Prostate gland (tissue), 2 donors: ENCODE results near the gene RAD51B. TPM values are rescaled to one million over a fixed set of nuclear protein-coding genes. Genes with fewer than 3 reads are reported as not detected.

Experiments used
- DNase-seq: peaks from one replicate; pipeline ENCODE4 v3.0.0-alpha.2; 2019; ENCODE audit warnings: low spot score
- H3K27ac ChIP-seq, 2 donors: fragments of 200-600 bp; sonication (generic); 2 replicates each; pipeline ENCODE4 v1.5.1; 2017 to 2019
- H3K27me3 ChIP-seq: fragments of 200-600 bp; sonication (generic); replicated peaks from 2 replicates; pipeline ENCODE4 v1.5.1; 2019; ENCODE audit not compliant: insufficient read depth
- H3K36me3 ChIP-seq, 2 donors: fragments of 200-600 bp; sonication (generic); 1 replicate in 1 of 2; 2 replicates in 1 of 2; pipeline versions ENCODE4 v1.5.1 to v1.8.1; 2017 to 2019
- H3K4me1 ChIP-seq: fragments of 200-600 bp; sonication (generic); replicated peaks from 2 replicates; pipeline ENCODE4 v1.5.1; 2019
- H3K4me3 ChIP-seq, 2 donors: fragments of 200-600 bp; sonication (generic); 2 replicates each; pipeline ENCODE4 v1.5.1; 2017 to 2019
- H3K9me3 ChIP-seq: fragments of 200-600 bp; sonication (generic); 2 replicates; pipeline ENCODE4 v1.5.1; 2017
- POLR2A ChIP-seq: fragments of 450-650 bp; IDR thresholded peaks from one replicate; pipeline ENCODE4 v1.6.1; 2016; ENCODE audit warnings: antibody characterized with exemption, mild to moderate bottlenecking
- POLR2AphosphoS5 ChIP-seq: sonication (generic); formaldehyde crosslinking; IDR thresholded peaks from one replicate; pipeline ENCODE4 v1.6.1; 2017; ENCODE audit warnings: antibody characterized with exemption
- WGBS: methylation state at CpG from one replicate; pipeline ENCODE4 v1.1.5; 2018; 5-methylcytosine and 5-hydroxymethylcytosine counted together
- intact Hi-C: fragments of 100-400 bp; cut with DNase I; formaldehyde crosslinking; loops from one replicate; pipeline ENCODE4 v1.14.2; 2022
- total RNA-seq, 2 donors: library from RNA; depleted of rRNA; stranded (reverse); fragments of >200 nt; gene quantifications; one replicate each; pipeline ENCODE4 v1.1.0, GENCODE V29; 2016
- TF ChIP-seq, protein P1 (sequence below), 4 experiments: fragments of 200-600 bp in 2 of 4; fragments of 450-650 bp in 2 of 4; sonication (generic) in 2 of 4; IDR thresholded peaks; 1 replicate in 3 of 4; 2 replicates in 1 of 4; pipeline ENCODE4 v1.5.1; 2016 to 2019; ENCODE audit warnings: antibody characterized with exemption in 4 of 4, mild to moderate bottlenecking in 2 of 4, moderate library complexity in 2 of 4

Gene RAD51B
- 10 to 100 TPM; 14.9 to 35.8 TPM for total RNA-seq

DNA sequence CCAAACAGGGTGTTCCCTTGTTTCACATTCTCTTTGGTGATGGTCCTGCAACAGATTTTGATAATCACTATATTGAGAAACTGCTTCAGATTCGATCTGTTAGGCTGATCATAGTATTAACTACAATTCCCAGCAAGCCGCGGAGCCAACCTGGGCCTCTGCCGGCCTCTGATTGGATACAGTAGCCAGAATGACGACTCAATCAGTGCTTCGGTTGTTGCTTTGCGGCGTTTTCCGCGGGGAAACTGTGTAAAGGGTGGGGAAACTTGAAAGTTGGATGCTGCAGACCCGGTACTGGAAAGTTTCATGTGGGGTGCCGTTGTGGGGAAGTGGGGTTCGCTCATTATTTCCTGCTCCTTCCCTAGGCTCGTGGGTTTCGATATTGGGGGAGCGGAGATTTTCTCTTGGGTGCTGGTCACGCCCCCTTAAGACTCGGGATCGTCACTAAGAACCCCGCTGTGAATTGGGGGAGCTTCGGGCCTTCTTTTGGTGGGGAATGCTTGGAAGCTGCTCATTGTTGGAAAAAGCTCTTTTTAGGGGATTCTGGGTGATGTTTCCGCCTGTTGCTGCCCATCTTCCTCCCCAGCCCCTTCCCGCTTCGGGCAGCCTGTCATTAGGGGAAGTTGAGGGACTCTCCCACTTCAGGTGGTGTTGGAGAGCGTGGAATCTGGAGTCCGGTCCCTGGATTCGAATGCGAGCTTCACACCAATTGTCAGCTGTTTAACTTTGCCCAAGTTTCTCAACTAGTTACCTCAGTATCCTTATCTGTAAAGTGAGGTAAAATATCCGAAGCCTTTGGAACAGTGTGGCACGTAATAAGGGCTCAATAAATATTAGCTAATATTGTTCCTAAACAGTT, at the start of gene RAD51B:
RAD51B (plus strand) TSS at position 217 of the 859 bp plus-strand sequence.
- DNase-seq: peak; percentile 87
- H3K9me3 ChIP-seq: no peaks in the 10 kb centered on the region
- H3K36me3 ChIP-seq: no peaks in the 10 kb centered on the region
- WGBS: under 1% methylated on average over 30 of the region's 30 CpGs
- peak within 1 kb of the TSS; percentile 76 to 77 for H3K27ac ChIP-seq
- peaks cover 8% of the 10 kb centered on the region for H3K4me1 ChIP-seq
- intact Hi-C loops: no loop called here
- H3K4me3 ChIP-seq: peak within 1 kb of the TSS; percentile 75 to 79
- H3K27me3 ChIP-seq: no peaks in the 10 kb centered on the region
- TF ChIP-seq, protein P1, sequence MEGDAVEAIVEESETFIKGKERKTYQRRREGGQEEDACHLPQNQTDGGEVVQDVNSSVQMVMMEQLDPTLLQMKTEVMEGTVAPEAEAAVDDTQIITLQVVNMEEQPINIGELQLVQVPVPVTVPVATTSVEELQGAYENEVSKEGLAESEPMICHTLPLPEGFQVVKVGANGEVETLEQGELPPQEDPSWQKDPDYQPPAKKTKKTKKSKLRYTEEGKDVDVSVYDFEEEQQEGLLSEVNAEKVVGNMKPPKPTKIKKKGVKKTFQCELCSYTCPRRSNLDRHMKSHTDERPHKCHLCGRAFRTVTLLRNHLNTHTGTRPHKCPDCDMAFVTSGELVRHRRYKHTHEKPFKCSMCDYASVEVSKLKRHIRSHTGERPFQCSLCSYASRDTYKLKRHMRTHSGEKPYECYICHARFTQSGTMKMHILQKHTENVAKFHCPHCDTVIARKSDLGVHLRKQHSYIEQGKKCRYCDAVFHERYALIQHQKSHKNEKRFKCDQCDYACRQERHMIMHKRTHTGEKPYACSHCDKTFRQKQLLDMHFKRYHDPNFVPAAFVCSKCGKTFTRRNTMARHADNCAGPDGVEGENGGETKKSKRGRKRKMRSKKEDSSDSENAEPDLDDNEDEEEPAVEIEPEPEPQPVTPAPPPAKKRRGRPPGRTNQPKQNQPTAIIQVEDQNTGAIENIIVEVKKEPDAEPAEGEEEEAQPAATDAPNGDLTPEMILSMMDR (IDR thresholded peaks at IDR 0.05): no peak
- peak; percentile 40 for TF ChIP-seq POLR2A
- peak; percentile 90 for TF ChIP-seq POLR2AphosphoS5

DNA sequence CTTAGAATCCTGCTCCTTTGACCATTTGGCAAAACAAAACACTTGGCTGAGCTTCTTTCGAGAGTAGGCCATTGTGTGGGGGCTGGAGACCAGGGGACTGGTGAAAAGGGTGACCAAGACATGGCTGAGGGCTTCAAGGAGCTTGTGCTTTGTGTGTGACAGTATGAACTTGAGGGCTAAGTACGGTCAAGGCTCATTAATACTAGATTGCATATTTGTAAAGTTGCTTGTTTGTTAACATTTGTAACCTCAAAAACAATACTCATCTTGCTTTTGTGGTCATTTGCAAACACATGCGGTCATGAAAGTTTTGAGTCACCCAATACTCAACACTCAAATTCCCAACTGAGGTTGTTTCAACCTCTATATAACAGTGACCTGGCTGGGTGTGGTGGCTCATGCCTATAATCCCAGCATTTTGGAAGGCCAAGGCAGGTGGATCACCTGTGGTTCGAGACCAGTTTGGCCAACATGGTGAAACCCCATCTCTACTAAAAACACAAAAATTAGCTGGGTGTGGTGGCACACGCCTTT, 45.7 kb upstream of the RAD51B start:
- Histone ChIP-seq H3K27ac (no peak overlapping the region), H3K27me3 (no peaks in the 10 kb centered on the region), H3K36me3 (peaks cover 0 to 34% of the 10 kb centered on the region in 2 donors), H3K4me1 (no peaks in the 10 kb centered on the region), H3K4me3 (no peak overlapping the region), H3K9me3 (no peaks in the 10 kb centered on the region)
- intact Hi-C loops: no loop called here
- 96% methylated on average over 5 of the region's 5 CpGs for WGBS
- TF ChIP-seq, protein P1 (IDR thresholded peaks at IDR 0.05): no peak
- TF ChIP-seq POLR2AphosphoS5 (no peak), POLR2A (no peak)
- no peak for DNase-seq

DNA sequence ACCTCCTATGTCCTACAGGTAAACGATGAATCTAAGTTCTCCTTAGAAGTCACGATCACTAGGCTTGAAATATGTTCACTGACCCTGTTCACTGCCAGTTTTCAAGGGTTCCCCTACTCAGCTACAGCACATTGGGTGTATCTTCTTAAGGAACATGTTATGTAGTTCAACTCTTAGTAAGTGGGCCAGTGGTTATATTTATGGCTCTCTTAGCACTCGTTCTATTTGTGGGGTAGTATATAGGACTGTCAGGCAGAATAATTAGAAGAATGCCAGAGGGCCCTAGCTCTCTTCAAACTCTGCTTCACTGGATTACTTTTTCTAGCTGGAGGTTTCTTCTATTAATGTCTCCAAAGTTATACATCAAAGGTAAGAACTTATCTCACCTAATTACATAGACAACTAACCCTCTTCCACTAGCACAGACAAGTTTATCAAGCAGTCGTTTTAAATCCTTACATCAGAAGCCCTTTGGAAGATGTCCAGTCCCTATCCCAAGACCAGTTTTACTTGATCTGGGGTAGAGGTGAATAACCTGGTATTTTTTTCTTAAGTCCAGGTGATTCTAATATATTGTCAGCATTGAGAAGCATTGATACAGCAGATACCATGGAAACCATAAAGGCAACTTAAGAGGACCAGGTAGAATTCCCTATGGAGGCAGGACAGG, 42.8 kb upstream of the RAD51B start:
- TF ChIP-seq, protein P1 (IDR thresholded peaks at IDR 0.05): no peak
- TF ChIP-seq POLR2A (no peak), POLR2AphosphoS5 (peak; percentile 29)
- intact Hi-C loops: no loop called here
- no peak overlapping the region for H3K4me3 ChIP-seq
- H3K9me3 ChIP-seq: no peaks in the 10 kb centered on the region
- peaks cover 0 to 31% of the 10 kb centered on the region in 2 donors for H3K36me3 ChIP-seq
- H3K27me3 ChIP-seq: no peaks in the 10 kb centered on the region
- no peak overlapping the region for H3K27ac ChIP-seq
- 73% methylated on average over 4 of the region's 4 CpGs for WGBS
- H3K4me1 ChIP-seq: no peaks in the 10 kb centered on the region
- DNase-seq: no peak

DNA sequence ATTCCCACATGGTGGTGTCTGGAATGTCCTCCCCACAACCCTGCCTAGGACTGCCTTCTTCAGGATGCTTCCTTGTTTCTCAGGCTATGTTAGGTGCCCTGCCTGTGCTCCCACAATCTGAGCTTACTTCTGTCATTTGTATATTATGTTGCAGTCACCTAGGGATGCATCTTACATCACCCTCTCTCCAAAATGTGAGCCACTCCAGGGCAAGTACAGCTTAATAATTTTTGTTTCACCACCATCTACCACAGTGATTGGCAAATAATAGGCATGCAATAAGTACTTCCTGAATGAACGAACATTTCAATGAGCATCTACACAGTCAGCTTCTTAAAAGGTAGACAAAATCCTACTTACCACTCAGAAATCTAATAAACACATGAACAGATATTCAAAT, 40.8 kb upstream of the RAD51B start:
- intact Hi-C loops: no loop called here
- no peaks in the 10 kb centered on the region for H3K9me3 ChIP-seq
- WGBS: 85% methylated on average over 1 of the region's 1 CpG
- peaks cover 2% of the 10 kb centered on the region for H3K4me1 ChIP-seq
- no peaks in the 10 kb centered on the region for H3K27me3 ChIP-seq
- no peak overlapping the region for H3K27ac ChIP-seq
- H3K36me3 ChIP-seq: peaks cover 0 to 21% of the 10 kb centered on the region in 2 donors
- H3K4me3 ChIP-seq: no peak overlapping the region
- TF ChIP-seq POLR2AphosphoS5: no peak
- TF ChIP-seq, protein P1 (IDR thresholded peaks at IDR 0.05): no peak
- TF ChIP-seq POLR2A: no peak
- DNase-seq: no peak
